GM12864 (cell line): ENCODE data around the gene PLEKHA6.

Experiments used
- DNase-seq: peaks from one replicate; pipeline ENCODE4 v3.0.0-alpha.2; 2011; ENCODE audit warnings: low read depth
- H3K4me3 ChIP-seq: 2 replicates; pipeline ENCODE4 v1.5.1; 2011; ENCODE audit warnings: mild to moderate bottlenecking, low read depth, low read length, control low read depth
- CTCF ChIP-seq: IDR thresholded peaks from 2 replicates; pipeline ENCODE4 v1.5.1; 2011; ENCODE audit warnings: low read depth, mild to moderate bottlenecking, moderate library complexity, low read length, control low read depth, inconsistent platforms; ENCODE audit errors: missing control alignments

The PLEKHA6 gene

GRCh38 chr1:204275695-204276370 is 83.9 kb downstream of the PLEKHA6 start:
- DNase-seq, result no peak
- H3K4me3 ChIP-seq, result no peak overlapping the region
- TF ChIP-seq CTCF, result no peak

- H3K4me3 ChIP-seq, result no peak overlapping the region
- DNase-seq, result no peak
- no peak for TF ChIP-seq CTCF
Measured at GRCh38 chr1:204274446-204274845, 85.3 kb downstream of the PLEKHA6 start.

GRCh38 chr1:204272505-204272904 is 87.2 kb downstream of the PLEKHA6 start:
- no peak overlapping the region for H3K4me3 ChIP-seq
- no peak for DNase-seq

GRCh38 chr1:204271970-204272369 is 87.8 kb downstream of the PLEKHA6 start:
- DNase-seq, result no peak
- no peak overlapping the region for H3K4me3 ChIP-seq
- TF ChIP-seq CTCF, result no peak

More at GRCh38 chr1:204272505-204272904, 87.2 kb downstream of the PLEKHA6 start:
- TF ChIP-seq CTCF, result no peak

GRCh38 chr1:204268101-204268500 is 91.6 kb downstream of the PLEKHA6 start:
- H3K4me3 ChIP-seq, result no peak overlapping the region
- no peak for TF ChIP-seq CTCF
- no peak for DNase-seq

- DNase-seq, result no peak
- TF ChIP-seq CTCF, result no peak
- no peak overlapping the region for H3K4me3 ChIP-seq
Measured at GRCh38 chr1:204267191-204267601, 92.5 kb downstream of the PLEKHA6 start.

GRCh38 chr1:204266504-204267034 is 93.2 kb downstream of the PLEKHA6 start:
- no peak for TF ChIP-seq CTCF
- no peak for DNase-seq
- H3K4me3 ChIP-seq, result no peak overlapping the region
